Activated CD4-positive, CD25-positive, alpha-beta regulatory T cell treated with anti-CD3 and anti-CD28 coated beads, Interleukin-2, amount 50 U/mL, for 24 hours (primary cell): ENCODE measurements around the gene TAF11L7.
"Not testable (repeated sequence)": the region's sequence is repeated elsewhere in the genome, so short reads cannot be mapped to it uniquely, and the experiment has no call there.

Experiments used
- ATAC-seq, 2 donors: fragments of 150-1000 bp; cut with Tn5 transposase; one replicate each; pipeline ENCODE4 v1.10.0; 2021; ENCODE audit warnings: mild to moderate bottlenecking in 1 of 2, moderate library complexity in 1 of 2

Gene TAF11L7

GRCh38 chr5:17585658-17586057 is at the start of gene TAF11L7:
Gene TAF11L7 (minus strand): TSS chr5:17585758.
- not testable (repeated sequence) for ATAC-seq

- no peak for ATAC-seq
Measured at GRCh38 chr5:17634160-17634559, 48.6 kb upstream of the TAF11L7 start, which contains the start of gene TAF11L14. Gene TAF11L14 (plus strand): TSS chr5:17634460.

- ATAC-seq, result not testable (repeated sequence)
Measured at GRCh38 chr5:17631788-17632187, 46.2 kb upstream of the TAF11L7 start, which contains the start of gene TAF11L13. Gene TAF11L13 (plus strand): TSS chr5:17632088.

- ATAC-seq, result no peak
Measured at GRCh38 chr5:17625686-17626085, 40.1 kb upstream of the TAF11L7 start.

- ATAC-seq, result no peak
Measured at GRCh38 chr5:17620627-17621026, 35.1 kb upstream of the TAF11L7 start.

GRCh38 chr5:17619354-17619753 is 33.8 kb upstream of the TAF11L7 start:
- no peak for ATAC-seq

GRCh38 chr5:17614872-17615605 is 29.5 kb upstream of the TAF11L7 start:
- no peak for ATAC-seq

GRCh38 chr5:17610092-17610491 is 24.5 kb upstream of the TAF11L7 start, which contains the start of gene TAF11L12:
Gene TAF11L12 (plus strand): TSS chr5:17610392.
- ATAC-seq, result not testable (repeated sequence)

GRCh38 chr5:17607461-17607860 is 21.9 kb upstream of the TAF11L7 start:
- ATAC-seq, result not testable (repeated sequence)

GRCh38 chr5:17604951-17605350 is 19.4 kb upstream of the TAF11L7 start:
- no peak for ATAC-seq

- ATAC-seq, result not testable (repeated sequence)
Measured at GRCh38 chr5:17603880-17604279, 18.3 kb upstream of the TAF11L7 start, which contains the start of gene TAF11L11. Gene TAF11L11 (plus strand): TSS chr5:17604183.

GRCh38 chr5:17597728-17598127 is 12.2 kb upstream of the TAF11L7 start, which contains the start of gene TAF11L10:
Gene TAF11L10 (minus strand): TSS chr5:17597828.
- ATAC-seq, result not testable (repeated sequence)

- ATAC-seq, result not testable (repeated sequence)
Measured at GRCh38 chr5:17594255-17594654, 8.7 kb upstream of the TAF11L7 start, which contains the start of gene TAF11L9. Gene TAF11L9 (minus strand): TSS chr5:17594394.

GRCh38 chr5:17590860-17591259 is 5.3 kb upstream of the TAF11L7 start, which contains the start of gene TAF11L8:
Gene TAF11L8 (minus strand): TSS chr5:17590960.
- not testable (repeated sequence) for ATAC-seq
